ENCODE measurements around the gene THADA.
"Not testable (repeated sequence)": the region's sequence is repeated elsewhere in the genome, so short reads cannot be mapped to it uniquely, and the experiment has no call there.

THADA gene, protein sequence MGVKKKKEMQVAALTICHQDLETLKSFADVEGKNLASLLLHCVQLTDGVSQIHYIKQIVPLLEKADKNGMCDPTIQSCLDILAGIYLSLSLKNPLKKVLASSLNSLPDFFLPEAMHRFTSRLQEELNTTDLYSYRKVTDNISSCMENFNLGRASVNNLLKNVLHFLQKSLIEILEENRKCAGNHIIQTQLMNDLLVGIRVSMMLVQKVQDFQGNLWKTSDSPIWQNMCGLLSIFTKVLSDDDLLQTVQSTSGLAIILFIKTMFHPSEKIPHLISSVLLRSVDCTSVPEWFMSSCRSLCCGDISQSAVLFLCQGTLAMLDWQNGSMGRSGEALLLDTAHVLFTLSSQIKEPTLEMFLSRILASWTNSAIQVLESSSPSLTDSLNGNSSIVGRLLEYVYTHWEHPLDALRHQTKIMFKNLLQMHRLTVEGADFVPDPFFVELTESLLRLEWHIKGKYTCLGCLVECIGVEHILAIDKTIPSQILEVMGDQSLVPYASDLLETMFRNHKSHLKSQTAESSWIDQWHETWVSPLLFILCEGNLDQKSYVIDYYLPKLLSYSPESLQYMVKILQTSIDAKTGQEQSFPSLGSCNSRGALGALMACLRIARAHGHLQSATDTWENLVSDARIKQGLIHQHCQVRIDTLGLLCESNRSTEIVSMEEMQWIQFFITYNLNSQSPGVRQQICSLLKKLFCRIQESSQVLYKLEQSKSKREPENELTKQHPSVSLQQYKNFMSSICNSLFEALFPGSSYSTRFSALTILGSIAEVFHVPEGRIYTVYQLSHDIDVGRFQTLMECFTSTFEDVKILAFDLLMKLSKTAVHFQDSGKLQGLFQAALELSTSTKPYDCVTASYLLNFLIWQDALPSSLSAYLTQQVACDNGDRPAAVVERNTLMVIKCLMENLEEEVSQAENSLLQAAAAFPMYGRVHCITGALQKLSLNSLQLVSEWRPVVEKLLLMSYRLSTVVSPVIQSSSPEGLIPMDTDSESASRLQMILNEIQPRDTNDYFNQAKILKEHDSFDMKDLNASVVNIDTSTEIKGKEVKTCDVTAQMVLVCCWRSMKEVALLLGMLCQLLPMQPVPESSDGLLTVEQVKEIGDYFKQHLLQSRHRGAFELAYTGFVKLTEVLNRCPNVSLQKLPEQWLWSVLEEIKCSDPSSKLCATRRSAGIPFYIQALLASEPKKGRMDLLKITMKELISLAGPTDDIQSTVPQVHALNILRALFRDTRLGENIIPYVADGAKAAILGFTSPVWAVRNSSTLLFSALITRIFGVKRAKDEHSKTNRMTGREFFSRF (N-terminal part only)

DNA sequence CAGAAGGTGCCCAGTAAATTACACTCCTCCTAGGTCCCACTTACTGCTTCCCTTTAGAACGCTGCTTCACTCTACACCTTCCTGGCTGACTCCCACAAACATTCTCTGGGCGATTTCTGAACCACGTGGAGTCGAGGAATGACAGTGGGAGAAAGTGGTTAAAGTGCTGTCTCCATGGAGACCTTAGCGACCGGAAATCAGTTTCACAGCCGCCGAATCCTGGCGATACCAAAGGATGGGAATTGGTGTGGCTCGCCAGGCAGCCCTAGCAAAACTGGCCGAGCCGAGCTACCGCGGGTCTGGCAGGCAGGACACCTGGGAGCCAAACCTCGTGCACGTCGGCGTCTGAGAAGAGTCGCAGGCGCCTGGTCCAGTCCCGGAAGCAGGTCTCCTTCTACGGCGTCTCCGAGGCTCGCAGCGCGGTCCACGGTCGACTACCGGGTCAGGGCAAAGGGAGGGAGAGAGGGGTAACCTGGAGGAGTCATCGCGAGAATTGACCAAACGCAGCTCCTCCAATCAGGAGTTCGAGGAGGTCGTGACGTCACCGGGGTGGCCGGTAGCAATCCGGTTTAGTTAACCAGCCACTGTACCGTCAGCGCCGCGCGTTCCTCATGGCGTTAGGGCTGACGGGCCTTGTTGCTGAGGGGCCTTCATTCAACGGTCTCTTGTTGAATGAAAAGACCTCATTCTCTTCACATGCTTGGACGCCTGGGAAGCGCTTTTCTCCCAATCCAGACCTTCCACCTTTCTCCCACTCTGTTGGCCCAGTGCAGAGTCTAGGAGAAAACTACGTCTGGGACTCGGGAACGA is at the start of gene THADA:
Gene THADA (minus strand): TSS at position 436 of the 810 bp plus-strand sequence. CDS start 3,646 bp downstream, outside the sequence.
- peak; percentile 99 for DNase-seq

DNA sequence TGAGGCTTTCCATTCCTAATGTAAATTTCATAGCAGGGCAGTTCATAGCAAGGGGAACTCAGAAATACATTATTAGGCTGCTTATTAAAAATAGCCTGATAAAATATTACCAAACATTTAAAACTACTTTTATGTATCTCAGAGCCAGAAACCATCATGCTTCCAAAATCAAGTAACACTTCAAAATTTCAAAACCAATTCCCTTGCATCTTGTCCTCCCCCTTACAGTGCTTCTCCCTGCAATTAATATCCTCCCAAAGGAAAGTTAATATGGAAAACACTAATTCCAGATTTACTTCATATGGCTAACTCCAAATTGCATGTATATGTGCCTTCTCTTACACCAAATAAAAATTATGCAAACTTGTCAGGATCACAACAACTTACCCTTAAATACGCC is 47.8 kb upstream of the THADA start:
- DNase-seq: no peak

DNA sequence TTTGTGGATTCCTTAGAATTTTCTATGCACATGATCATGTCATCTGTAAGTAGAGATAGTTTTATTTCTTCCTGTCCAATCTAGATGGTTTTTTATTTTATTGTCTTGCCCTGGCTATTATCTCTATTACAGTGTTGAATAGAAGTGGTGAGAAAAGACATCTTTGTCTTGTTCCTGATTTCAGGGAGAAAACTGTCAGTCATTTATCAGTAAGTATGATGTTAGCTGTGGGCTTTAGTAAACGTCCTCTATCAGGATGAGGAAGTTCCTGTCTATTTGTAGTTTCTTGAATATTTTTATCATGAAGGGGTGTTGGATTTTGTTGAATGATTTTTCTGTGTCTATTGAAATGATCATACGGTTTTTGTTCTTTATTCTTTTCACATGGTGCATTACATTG is 46.5 kb upstream of the THADA start:
- no peak for DNase-seq

DNA sequence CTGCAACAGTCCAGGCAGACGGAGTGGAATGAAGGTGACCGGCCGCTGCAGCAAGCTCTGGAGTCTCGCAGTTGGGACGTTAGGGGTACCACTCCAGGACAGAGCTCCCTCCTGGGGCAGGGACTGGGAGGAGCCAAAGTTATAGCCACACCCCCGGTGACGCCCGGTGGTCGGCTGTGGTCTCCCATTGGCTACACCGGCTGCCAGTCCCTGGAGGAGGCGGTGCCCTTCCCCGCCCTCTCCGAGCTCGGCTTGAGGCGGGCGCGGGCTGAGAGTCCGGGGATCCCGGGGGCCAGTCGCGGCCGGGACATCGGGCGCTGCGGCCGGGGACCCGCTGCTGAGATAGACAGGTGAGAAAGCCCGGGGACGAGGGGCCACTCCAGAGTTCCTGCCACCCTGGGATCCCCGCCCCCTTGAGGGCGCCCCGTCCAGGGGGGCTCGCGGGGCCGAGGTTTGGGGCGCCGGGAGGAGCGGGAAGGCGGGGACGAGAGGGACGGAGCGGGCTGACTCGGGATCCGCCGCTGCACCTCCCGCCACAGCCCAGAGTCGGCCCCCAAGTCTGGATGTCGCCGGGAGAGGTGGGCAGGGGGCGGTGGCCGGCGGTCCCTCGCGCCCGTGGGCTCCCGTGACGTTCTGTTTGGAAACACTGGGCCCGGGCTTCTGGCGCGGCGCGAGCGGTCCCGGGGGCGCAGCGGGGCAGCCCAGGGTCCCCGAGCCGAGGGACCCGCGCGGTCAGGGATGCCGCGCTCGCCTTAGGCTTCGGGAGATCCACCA is 41.4 kb upstream of the THADA start, which contains the start of gene PLEKHH2:
Gene PLEKHH2 (plus strand): TSS at position 231 of the 774 bp plus-strand sequence. CDS start 7,414 bp downstream, outside the sequence.
- DNase-seq: peak; percentile 89

DNA sequence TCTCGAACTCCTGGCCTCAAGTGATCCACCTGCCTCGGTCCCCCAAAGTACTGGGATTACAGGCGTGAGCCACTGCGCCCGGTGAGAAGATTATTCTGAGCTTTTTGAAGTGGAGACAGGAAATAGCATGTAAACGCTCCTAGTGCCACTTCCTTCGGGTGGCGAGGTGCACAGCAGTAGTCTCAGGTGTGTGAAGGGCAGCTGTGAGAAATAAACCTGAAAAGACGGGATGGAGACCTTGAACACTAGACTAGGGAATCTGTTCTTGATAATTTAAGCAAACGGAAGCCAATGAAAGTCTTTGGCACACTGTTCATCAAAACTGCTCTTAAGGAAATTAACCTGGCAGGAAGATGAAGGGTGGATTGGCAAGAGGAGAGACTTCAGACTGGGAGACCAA is 40.8 kb upstream of the THADA start:
- no peak for DNase-seq

DNA sequence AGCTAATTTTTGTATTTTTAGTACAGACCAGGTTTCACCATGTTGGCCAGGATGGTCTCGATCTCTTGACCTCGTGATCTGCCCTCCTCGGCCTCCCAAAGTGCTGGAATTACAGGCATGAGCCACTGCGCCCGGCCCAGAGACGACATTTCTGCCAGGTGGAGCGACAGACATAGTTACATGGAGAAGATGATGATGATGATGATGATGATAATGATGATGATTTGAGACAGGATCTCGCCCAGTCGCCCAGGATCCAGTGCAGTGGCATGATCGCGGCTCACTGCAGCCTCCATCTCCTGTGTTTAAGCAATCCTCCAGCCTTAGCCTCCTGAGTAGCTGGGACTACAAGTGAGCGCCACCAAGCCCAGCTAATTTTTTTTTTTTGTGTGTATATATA is 40.3 kb upstream of the THADA start:
- not testable (repeated sequence) for DNase-seq

DNA sequence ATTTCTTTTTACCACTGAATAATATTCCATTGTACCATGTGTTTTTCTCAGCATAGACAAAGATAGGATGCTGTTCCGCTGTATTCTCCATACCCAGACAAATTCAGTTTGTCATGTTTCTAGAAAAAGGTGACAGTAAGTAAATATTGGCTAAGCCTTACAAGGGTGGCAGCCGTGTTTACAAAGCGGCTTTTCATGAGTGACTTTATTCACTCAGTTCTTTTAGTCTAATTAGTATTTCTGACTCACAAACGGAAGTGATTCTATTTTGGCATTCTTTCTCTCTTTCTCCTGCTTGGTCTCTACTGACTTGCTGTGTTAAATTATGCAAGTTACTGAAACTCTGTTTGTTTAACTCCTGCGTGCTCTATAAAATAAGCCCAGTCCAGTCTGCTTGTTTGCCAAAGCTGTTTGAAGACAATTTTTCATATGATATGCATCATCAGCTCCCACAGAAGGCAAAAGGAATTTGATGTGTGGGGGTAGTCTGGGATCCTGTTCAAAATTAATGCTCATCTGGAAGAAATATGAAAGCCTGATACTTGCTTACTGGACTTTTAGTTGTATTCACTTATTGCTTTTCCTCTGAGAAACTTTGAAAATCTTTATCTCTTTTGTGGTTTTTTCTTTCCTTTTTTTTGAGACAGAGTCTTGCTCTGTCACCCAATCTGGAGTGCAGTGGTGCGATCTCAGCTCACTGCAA is 38.9 kb upstream of the THADA start:
- DNase-seq: no peak

DNA sequence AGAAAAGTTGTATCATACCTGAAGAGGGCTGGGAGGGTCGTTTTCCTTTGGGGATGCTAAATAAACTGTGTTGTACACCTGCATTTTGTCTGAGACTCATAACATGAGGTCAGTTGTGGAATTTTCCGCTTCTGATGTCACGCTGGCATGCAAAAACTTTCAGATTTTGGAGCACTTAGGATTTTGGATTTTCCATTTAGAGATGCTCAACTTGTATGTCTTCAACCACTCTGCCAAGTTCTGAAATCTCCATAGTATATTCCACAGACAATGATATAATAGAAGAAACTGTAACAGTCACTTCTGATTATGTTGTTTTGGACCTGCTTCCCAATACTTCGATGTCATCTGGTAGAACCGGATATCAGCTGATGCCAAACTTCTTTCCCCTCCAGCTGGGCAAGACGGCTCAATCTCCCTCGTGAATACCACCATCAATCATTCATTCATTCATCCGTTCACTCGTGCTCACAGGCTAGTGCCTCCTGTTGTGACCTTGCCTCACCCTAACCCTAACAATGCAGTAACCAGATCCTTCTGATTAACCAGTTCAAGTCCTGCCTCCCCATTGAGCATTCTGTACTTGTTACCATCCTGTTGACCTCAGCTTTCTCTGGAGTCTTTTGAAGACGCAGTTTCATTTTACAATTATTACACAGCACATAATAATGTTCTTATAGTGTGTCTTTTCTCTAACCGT is 35.9 kb upstream of the THADA start:
- no peak for DNase-seq

DNA sequence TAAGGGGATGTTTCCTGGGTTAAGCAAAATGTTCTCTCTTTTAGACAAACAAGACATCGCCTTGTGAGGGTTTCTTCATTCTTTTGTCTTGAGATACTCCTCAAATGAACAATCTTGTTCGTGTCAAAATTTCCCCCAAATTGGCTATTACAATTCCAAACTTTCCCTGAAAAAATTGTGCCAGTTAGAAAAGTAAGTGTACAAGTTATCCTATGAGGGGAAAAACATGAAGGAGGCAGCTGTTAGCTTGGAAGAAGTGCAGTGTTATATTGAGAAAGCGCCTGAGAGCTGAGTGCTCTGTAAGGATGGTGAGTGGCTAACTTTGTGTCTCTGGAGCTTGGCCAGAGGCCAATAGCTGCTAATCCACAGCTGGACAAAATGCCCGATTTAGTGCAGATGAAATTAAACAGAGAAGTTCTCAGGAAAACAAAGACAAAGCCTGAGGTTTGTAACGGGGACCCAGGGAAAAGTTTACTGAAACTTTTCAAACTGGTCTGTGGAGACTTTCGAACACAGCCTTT is 27.2 kb upstream of the THADA start:
- DNase-seq: no peak

DNA sequence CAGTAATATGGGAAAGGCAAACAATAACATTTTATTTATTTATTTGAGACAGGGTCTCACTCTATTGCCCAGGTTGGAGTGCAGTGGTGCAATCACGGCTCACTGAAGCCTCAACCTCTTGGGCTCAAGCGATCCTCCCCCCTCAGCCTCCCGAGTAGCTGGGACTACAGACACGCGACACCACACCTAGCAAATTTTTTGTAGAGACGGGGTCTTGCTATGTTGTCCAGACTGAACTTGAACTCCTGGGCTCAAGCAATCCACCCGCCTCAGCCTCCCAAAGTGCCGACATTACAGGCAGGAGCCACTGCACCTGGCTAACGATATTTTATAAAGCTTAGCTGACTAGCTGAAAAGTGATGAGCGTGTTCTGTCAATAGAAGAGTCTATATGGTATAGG is 23.7 kb upstream of the THADA start:
- no peak for DNase-seq

DNA sequence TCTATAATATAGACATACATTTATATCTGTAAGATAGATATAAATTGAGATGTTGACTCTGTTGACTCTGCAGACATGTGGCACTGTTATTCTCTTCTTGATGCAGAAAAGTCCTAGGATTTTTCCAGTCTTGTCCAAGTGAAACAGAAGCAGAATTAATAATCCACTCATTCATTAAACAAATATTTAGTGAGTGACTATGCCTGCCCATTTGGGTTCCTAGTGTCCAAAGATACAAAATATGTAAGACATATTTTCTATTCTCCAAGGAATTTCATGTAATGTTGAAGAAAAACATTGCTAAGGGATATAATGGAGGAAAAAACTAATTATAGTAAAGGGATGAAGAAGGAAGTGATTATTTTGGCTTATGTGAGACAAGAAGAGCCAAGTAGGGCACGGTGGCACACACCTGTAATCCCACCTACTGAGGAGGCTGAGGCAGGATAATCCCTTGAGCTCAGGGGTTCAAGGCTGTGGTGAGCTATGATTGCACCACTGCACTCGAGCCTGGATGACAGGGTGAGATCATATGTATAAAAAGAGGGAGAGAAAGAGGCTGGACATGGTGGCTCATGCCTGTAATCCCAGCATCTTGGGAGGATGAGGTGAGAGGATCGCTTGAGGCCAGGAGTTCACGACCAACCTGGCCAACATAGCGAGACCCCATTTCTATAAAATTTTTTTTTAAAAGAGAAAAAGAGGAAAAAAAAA is 21.3 kb upstream of the THADA start:
- no peak for DNase-seq

DNA sequence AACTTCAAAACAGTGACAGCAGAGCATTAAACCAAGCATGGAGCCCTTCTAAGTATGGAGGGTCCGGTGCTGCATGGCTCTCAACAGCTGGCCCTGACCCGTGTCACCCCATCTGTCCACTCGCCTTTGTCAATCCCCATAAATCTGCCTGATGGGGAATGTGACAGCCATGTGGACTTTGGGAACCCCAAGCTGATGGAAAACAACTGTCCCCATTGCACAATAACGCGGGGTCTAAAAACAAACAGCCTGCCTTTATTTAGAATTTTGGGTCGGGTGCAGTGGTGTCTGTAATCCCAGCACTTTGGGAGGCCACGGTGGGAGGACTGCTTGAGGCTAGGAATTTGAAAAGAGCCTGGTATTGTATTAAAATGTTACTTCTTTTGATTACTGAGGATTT is 17.1 kb upstream of the THADA start:
- no peak for DNase-seq

DNA sequence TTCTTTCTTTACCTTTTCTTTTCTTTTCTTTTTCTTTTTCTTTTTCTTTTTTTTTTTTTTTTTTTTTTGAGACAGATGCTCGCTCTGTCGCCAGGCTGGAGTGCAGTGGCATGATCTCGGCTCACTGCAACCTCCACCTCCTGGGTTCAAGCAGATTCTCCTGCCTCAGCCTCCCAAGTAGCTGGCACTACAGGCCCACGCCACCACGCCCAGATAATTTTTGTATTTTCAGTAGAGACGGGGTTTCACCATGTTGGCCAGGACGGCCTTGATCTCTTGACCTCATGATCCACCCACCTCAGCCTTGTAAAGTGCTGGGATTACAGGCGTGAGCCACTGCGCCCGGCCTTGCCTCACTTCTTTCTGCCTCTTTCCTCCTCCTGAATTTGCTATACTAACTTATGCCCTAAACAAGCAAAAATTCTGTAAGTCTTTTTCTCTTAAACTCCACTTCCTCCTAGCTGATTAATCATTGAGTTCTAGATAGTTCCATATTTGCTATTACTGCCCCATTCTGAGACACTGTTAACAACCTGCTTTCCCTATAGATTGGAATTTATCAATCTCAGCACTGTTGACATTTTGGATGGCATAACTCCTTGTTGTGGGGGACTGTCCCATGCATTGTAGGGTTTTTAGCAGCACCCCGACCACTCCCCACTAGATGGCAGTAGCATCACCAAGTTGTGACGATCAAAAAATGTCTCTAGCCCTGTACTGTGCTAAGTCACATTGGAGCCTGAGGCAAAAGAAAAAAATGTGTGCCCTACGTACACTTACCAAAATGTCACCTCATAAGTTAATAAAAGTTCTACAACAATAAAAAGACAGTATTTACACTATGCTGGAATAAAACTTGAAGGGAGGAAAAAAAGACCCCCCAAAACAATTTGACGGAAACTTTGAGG is 16.4 kb upstream of the THADA start:
- peak; percentile 79 for DNase-seq

DNA sequence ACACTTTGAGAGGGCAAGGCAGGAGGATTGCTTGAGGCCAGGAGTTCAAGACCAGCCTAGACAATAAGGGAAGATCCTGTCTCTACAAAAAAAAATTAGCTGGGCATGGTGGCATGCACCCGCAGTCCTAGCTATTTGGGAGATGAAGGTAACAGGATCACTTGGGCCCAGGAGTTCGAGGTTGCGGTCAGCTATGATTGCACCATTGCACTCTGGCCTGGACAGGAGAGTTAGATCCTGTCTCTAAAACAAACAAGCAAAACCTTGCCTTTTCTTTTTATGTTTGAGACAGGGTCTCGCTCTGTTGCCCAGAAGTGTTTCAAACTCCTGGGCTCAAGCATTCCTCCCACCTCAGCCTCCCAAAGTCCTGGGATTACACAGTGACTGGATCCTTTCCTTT is 14.5 kb upstream of the THADA start:
- DNase-seq: no peak

DNA sequence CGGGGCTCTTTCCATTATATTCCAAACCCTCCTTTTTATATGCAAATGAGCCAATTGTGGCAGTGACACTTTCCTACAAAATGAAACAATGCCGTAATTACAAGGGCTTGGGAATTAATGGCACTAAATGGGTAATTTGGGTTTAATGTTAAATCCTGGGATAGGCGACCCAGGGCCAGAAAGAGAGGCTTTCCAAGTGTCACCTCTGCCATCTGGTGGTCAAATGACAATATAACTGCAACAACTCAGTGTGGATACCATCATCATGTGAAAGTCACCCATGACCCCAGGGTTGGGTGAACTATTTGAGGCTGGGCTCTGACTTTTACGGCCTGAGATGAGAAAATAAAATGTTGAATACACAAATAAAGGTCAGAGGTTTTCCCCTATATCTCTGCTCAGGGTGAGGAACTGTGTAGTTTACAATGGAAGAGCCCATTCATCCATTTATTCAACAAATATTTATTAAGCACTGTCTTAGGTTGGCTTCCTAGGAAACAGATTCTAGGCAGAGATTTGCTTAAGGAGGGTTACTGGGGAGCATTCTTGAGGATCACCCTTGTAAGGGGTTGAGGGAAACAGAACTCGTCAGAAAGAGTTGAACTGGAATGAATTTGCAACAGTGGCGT is 13.6 kb upstream of the THADA start:
- DNase-seq: peak; percentile 46

DNA sequence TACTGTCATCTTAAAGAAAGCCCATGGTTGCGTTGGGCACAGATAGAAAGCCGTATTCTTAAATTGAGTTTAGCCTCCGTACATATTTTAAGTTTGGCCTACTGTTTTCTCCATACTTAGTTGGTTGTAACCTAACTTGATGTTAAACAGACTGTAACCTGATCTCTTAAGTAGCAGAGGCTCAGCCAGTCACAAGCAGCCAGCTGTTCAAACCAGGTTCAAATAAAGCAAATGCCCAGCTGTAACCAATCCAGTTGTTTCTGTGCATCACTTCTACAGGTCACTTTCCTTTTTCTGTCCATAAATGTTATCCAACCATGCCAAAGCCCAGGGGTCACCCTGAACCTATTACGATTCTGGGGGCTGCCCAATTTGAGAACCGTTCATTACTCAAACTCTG is 10.0 kb upstream of the THADA start:
- no peak for DNase-seq

DNA sequence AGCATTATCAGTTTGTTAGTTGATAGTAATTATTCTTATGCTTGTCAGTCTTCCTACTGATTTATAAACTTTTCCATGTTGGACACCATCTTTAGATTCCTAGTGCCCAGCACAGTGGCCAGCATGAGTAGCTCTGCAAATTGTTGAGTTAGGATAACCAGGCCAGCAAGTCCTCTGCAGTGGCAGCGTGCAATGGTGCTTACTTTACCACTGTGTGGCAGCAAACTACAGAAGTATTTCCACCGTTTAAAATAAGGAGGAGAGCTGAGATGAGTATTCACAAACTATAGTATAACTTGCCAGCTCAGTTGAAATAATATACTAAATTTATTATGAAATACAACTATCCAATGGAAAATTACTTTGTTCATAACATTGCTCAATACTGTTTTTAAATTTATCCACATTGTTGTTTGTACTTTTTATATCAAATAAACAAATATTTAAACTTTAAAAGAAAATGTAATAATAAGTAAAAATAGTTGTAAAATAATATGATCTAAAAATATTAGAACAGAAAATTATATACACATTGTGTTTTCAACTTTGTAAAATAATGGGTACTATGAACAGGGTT is 9.3 kb upstream of the THADA start:
- DNase-seq: peak; percentile 19
